ENCODE results near the gene ZBP1. TPM values are rescaled to one million over a fixed set of nuclear protein-coding genes. Genes with fewer than 3 reads are reported as not detected.

ZBP1 gene
- total and polyA plus RNA-seq, 10 of the 15 experiments (the other 5 are each of a cell fraction or from before 2014, with no cell fraction given), result 0.93 to 10.6 (median 4.8) TPM

DNA sequence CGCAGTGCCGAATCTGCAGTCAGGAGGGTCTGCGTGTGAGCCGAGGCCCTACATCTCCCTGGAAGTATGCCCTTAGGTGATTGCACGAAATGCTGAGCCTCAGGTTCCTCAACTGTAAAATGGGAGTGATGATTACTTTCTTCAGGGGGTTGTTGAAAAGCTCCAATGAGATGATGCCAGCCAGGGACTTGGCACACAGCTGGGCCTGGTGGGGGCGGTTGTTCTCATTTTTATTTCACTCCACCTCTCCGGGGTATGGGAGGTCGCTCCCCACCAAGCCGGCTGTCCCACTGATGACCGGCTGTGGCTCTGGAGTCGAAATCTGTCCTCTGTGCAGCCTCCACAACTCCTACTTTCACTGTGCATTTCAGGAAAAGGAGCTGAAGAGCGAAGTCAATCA, 51.3 kb downstream of the ZBP1 start (continued):
- TF ChIP-seq ZBTB40 (IDR thresholded peaks at IDR 0.05; ENCODE audit: borderline replicate concordance) (no peak), LARP7 (IDR thresholded peaks at IDR 0.05) (no peak), IKZF1 (conservative IDR thresholded peaks at IDR 0.05) (no peak), CBX5 (IDR thresholded peaks at IDR 0.05; ENCODE audit: low read depth) (no peak), RAD21 (IDR thresholded peaks at IDR 0.05; ENCODE audit: insufficient read depth, low read depth, low read length) (no peak), SMAD5 (IDR thresholded peaks at IDR 0.05; ENCODE audit: low read depth) (no peak), SREBF2 (IDR thresholded peaks at IDR 0.05; ENCODE audit: low read length) (no peak)
- TF ChIP-seq, protein P1, sequence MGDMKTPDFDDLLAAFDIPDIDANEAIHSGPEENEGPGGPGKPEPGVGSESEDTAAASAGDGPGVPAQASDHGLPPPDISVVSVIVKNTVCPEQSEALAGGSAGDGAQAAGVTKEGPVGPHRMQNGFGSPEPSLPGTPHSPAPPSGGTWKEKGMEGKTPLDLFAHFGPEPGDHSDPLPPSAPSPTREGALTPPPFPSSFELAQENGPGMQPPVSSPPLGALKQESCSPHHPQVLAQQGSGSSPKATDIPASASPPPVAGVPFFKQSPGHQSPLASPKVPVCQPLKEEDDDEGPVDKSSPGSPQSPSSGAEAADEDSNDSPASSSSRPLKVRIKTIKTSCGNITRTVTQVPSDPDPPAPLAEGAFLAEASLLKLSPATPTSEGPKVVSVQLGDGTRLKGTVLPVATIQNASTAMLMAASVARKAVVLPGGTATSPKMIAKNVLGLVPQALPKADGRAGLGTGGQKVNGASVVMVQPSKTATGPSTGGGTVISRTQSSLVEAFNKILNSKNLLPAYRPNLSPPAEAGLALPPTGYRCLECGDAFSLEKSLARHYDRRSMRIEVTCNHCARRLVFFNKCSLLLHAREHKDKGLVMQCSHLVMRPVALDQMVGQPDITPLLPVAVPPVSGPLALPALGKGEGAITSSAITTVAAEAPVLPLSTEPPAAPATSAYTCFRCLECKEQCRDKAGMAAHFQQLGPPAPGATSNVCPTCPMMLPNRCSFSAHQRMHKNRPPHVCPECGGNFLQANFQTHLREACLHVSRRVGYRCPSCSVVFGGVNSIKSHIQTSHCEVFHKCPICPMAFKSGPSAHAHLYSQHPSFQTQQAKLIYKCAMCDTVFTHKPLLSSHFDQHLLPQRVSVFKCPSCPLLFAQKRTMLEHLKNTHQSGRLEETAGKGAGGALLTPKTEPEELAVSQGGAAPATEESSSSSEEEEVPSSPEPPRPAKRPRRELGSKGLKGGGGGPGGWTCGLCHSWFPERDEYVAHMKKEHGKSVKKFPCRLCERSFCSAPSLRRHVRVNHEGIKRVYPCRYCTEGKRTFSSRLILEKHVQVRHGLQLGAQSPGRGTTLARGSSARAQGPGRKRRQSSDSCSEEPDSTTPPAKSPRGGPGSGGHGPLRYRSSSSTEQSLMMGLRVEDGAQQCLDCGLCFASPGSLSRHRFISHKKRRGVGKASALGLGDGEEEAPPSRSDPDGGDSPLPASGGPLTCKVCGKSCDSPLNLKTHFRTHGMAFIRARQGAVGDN (IDR thresholded peaks at IDR 0.05), result no peak
